Measurements from ENCODE around the gene DET1.
"Not testable (repeated sequence)": the region's sequence is repeated elsewhere in the genome, so short reads cannot be mapped to it uniquely, and the experiment has no call there.

Gene DET1

DNA sequence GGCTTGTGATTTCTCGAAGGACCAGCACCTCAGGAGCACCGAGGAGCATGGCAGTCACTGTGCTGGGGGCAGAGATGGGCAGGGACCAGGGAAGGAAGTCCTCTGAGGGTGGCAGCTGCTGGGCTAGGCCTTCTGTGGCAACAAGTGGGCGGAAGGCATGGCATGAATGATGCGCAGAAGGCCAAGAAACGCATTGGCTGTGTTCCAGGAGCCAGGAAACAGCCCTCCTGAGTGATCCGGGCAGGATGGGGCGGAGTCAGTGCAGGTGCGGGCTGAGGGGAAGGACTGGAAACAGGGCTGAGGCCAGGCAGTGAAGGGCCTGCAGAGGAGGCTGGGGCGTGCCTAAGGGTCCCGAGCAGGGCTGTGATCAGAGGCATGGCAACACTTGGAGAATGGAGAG, 55.3 kb downstream of the DET1 start:
- no peak for DNase-seq

DNA sequence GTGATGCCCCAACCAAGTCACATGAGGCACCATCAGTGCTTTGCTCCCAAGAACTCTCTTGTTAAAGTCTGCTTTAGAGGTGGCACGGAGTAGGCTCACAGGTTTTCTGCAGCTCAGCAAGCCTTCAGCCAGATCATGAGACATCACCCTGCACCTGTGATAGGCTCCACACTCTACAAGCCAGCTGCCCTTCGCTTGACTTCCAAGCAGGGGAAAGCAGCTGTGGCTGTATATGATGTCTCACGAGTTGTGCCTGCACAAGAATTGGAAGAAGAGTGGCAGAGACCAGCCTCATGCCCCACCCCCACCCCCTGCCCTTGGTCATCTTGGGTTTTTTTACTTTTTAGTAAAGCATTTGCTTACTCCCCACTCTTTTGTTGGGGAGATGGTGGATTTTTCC, 56.4 kb downstream of the DET1 start:
- no peak for DNase-seq

DNA sequence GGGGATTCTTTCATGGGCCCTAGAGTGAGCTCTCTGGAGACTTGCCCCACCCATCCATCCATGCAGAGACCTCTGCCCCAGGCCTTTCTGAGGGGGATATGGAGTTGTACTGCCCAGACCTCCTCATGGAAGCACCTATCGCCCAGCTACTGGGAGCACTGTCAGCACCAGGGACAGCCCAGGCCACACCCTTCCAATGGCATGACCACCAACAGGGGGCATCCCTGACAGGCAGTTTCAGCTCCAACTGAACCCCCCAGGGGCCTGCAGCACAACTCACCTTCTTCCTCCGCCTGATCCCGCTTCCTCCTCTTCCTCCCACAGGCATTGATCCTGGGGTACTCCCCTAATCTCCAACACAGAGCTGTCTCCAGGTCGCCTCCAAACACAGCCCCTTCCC, 57.2 kb downstream of the DET1 start:
- no peak for DNase-seq

DNA sequence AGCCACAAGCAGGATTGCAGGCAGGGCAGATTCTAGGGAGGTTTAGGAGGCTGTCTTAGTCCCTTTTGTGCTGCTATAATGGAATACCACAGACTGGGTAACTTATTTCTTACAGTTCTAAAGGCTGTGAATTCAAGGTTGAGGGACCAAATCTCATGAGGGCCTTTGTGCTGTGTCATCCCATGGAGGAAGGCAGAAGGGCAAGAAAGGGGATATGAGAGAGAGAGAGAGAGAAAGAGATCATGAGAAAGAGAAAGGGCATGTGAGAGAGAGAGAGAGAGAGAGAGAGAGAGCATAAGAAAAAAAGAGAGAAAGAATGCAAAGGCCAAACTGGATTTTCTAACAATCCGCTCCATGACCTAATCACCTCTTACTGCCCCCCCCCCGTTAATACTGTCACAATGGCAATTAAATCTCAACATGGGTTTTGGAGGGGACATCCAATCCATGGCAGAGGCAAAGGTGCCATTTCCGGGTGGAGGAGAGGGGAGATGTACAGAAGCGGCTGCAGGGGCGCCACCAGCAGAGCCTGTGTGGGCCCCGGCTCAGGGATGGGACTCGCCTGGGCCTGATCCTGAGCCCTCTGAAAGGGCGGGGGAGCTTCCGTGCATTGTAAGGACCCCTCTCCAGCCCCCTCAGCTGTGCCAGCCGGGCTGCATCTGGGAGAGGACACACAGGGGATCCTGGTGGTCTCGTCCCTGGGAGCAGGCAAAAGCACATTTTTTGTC, 58.5 kb downstream of the DET1 start:
- DNase-seq, result no peak

DNA sequence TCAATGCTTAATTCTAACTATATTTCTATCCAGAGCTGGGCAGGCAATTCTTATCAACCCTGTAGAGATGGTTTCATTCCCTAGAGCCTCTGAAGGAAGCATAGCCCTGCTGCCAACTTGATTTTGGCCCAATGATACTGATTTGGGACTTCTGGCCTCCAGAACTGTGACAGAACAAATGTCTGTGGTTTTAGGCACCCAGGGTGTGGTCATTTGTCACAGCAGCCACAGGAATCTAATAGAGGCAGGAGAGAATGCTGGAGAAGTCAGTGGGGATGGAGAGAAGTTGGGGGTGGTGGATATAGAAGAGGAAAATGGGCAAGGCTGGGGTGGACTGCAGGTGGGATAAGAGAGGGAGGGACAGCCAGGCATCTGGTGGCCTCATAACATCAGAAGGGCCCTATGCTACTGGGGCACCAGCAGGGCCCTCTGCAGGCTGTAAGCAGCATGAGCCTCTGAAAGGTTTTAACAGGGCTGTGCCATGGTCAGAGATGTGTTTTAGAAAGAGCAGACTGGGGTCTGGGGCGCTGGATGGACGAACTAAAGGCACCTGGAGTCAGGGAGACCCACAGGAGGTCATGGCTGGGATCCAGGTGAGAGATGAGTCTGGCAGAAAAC, 59.2 kb downstream of the DET1 start:
- DNase-seq, result no peak

DNA sequence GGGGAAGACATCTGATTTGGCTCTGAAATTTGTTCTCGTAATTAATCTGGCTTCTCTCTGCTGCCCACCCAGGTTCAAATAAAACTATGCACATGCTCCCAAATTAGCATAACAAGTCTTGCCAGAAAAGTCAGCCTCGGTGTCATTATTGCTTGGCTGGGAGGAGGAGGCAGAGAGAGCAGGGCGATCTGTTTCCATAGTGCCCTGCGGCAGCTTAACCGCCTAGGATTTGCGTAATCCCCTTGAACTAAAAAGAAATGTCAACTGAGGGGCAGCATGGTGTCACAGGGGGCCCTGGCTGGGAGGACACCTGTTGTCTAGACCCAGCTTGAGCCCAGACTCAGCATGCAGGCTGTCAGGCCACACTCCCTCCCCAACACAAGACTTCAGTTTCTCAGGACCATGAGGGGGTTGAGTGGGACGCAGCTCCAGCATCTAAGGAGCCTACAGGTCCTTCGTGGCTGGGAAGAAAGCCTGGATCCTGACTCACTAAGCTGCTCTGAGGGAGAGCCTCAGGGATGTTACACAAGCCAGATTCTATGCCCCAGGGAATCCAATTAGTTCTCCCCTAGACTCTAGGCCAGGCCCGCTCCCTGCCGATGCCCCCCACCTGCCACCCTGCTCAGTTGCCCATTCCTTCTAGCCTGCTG, 61.7 kb downstream of the DET1 start:
- DNase-seq, result no peak

DNA sequence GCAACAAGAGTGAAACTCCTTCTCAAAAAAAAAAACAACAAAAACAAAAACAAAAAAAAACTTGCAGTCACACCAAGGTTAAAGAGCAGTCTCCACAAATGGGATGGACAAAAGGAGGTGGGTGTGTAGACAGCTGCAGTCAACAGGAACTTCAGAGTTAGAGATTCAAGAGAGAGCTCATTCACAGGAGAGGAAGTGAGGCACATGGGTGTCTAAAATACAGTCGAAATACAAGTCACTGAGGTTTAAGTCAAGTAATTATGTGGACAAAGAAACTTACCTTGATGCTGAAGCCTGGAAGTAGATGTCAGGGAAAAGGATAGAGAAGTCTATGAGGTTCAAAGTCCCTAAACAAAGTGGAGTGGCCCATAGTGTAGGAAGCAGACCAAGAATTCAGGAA, 64.2 kb downstream of the DET1 start:
- DNase-seq, result no peak

DNA sequence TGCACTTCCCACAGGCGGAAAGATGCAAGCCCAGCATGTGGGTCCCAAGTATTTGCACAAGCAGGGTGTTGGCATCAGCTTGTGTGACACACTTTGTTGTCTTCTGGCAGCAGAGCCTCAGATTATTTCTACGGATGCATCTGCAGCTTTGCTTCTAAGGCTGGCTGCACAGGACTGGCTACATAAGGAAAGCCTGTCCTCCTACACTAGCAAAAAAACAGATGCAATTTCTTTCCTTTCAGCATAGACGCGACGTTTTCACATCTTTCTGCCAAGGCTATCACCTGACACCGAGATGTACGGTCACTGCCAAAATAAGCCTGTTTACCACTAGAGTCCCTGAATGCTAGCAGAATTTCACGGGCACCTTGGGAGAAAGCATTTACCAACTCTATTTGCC, 65.5 kb downstream of the DET1 start:
- DNase-seq, result no peak

DNA sequence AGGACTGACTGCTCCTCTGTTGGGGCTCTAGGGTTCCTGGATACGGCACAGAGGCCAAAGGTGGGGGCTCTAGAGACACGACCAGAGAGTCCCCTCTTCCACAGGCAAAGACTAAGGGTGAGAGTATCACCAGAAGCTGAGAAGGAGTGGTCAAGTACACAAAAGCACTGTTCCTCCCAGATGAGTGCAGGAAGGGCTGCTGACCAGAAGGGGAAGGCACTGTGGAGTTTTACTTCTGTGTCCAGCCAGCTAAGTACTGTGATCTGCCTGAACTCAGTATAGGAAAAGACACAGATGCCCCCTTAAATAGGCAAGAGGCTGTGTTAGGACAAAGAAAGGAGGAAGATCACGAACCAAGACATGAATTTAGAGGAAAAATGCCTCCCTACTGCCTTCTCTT, 67.3 kb downstream of the DET1 start:
- DNase-seq, result no peak

DNA sequence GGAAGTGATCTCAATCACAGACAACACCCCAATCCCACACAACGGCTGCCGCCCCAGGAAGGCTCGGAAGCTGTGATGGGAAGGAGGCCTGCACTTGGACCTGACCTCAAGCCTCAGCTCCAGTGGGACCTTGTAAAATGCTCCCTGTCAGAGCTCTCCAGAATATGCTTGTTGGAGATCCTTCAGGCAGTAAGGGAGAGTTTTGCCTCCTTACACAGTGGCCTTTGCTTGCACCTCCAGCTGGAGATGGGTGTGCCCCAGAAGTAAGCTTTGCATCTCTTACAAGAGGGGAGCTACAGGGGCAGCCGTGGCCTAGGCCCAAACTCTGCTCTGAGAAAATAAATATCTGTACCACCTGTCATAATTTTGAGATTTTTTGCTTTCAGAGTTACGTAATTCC, 68.6 kb downstream of the DET1 start:
- no peak for DNase-seq

DNA sequence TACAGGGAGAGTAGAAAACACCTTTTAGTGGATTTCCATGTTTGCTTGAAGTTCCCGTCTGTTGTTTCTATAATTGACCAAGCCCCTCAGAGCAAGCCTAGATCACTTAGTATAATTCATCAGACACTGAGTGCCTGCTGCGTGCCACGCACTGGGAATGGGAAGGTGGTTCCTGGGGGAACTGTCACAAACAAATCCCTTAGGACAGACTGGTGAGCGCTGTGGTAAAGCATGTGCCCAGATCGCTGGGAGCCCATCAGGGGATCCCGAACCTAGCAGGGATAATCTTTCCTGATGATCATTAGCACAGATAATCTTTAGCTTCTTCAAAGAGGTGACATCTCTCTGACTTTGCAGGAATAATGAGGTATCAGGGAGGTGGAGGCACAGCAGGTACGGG, 69.4 kb downstream of the DET1 start:
- DNase-seq, result no peak

DNA sequence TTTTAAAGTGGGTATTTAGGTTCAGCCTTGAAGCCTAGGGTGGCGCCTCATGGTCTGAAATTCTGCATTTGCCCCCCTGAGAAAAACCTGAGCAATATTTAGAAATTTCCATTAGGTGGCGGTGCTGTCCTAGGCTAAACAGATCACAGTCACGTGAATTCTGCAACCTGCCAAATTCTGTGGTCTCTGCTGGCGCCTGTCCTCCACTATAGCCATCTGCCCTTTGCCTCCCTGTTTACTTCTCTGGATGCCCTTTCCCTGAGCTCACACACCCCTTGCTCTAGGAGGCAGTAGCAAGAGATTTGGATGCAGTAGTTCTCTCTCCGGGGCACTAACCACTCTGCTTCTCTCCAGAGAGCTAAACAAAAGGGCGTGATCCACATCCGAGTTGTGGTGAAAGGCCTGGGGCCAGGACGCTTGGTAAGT, 69.8 kb downstream of the DET1 start:
- DNase-seq, result no peak

DNA sequence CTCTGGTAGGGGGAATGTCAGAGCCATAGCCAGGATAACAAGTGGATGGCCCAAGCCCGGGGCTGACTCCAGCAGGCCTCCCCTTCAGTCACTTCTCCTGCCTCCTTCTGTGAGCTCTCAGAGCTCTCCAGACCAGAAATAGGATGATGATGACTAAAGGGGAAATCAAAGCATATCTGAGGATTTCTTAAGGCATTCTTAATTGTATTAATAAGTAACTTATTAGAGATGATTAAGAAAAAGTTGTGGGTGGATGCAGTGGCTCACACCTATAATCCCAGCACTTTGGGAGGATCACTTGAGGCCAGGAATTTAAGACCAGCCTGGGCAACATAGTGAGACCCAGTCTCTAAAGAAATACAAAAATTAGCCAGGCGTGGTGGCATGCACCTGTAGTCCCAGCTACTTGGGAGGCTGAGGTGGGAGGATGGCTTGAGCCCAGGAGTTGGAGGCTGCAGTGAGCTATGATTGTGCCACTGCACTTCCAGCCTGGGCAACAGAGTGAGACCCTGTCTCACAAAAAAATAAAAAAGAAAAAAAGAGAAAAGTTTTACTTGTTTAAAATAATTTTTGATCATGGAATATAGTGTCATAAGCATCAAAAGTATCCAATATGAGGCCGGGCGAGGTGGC, 72.7 kb downstream of the DET1 start:
- not testable (repeated sequence) for DNase-seq

DNA sequence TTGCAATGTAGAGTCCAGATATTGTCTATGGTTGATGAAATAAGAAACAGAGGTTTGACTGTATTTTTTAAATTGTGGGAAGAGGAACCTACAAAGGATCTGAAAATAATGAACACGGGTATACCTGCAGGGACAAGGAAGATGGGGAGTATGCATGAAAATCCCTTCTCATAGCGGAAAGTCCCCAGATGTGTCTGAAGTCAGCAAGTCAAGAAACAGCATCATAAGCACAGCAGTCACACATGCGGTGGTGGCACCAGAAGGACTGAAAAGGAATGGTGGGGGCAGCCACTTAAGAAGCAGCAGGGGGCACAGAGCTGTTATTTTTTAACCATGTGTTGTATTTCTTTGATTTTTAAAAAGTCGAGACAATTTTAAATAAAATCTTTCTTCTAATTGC, 74.3 kb downstream of the DET1 start:
- DNase-seq, result no peak

DNA sequence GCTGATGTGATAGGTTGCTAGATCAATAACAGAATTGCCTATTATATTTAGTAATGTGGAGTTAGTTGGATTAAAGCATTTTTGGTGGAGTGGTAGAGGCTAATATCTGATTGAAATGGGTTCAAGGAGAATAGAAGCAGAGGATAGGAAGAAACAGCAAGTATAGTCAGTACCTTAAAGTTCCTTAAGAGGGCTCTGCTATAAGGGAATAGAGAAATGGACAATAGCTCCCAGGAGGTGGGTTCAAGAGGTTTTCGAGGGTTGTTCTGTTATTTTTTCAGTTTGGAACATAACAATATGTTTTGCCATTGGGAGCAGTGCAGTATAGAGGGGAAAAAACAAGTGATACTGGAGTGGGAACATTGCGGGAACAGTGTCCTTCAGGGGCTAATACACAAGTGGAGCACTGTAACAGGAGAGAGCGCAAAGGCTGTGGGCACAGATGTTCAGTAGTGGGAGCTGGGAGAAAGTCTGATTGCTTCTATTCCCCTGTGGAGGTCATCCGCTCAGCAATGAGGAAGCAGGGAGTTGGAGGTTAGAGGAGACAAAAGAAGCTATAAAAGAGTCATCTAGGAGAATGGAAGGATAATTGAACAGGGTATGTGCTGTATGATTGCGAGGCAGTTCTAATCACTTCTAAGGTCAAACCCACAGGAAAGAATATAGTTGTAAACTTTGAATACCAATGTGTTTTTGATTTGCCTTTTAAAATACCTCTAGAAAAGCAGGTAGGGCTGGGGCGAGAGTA, 75.7 kb downstream of the DET1 start:
- DNase-seq, result no peak

DNA sequence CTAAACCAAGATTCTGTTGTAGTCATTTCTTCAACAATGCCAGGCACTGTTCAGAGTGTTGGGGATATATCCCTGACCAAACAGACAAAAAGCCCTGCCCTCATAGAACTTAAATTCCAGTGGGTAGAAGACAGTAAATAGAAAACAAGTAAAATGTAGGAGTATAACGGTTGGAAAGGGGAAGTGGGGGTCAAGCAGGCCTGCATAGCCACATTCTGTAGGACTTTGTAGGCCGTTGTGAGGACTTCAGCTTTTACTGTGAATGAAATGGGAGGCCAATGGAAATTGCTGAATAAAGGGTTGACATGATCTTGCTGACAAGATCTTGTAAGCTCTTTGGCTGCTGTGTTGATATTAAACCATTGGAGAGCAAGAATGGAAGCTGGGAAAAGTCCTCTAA, 77.2 kb downstream of the DET1 start:
- no peak for DNase-seq

DNA sequence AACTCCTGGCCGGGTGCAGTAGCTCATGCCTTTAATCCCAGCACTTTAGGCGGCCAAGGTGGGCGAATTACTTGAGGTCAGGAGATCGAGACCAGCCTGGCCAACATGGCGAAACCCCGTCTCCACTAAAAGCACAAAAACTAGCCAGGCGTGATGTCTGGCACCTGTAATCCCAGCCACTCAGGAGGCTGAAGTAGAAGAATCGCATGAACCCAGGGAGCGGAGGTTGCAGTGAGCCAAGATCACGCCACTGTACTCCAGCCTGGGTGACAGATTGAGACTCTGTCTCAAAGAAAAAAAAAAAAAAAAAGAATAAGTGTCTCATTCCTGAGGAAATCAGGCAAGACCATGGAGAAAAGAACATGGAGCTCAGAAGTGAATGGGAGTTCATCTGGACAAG, 77.8 kb downstream of the DET1 start:
- DNase-seq, result not testable (repeated sequence)

DNA sequence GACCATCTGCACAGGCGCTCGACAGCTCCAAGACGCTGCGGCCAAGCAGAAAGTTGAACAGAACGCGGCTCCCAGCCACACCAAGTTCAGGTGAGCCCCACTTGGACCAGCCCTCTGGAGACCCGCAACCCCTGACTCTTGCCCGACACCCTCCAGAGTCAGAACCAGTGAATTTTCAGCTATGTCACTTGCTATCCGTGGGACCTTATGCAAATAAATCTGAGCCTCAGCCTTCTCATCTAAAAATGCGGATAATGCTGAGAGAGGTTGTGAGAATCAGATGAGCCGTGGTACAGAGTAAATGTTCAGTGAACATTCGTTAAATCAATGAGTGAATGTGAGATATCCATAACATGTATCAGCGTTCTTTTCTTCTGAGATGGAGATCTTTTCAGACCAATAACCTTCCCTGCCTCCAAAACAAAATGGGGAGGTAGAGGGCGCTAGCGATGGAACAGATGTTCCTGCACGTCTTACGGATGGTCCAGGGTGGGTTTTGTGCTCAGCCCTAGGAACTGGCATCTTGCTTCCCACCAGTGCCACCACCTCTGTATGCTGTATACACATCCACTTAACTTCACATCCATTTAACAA, 78.4 kb downstream of the DET1 start:
- DNase-seq, result no peak

DNA sequence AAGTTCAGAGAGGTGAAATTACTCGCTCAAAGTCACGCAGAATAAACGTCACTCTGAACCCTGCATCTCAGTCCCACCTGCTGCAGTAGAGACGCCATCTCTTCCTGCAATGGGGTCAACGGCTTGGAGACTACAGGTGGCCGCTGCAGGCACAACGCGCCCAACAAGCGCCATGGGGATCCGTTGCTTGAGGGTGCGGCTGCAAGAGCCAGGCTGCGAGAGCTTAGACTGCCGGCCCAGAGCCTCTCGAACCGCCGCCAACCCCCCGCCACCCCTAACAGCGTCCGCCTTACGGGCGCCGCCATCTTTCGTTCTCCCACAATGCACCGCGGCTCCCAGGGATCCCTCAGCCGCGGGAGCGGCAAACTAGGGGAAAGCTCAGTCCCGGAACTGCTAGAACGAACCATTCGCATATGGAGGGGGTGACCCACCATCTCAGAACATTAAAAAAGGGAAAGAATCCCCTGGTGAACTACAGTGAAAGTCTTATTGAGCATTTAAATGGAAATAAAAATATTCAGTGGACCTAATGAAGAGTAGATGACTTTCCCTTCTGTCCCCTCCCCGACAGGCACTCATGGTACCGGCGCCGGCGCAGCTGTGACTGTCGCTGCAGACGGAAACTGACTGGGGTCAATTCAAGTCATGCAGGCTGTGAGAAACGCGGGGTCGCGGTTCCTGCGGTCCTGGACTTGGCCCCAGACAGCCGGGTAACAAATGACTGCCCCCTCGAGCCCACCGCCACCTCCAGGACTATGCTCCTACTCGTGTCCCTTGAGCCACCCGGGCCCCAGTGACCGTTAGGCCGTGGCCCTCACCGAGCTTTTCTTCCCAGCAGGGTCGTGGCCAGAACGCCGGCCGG, 79.2 kb downstream of the DET1 start, which contains the start of the genes MRPL46 and MRPS11:
Gene MRPL46, minus strand, starts transcription at position 316 of the 862 bp plus-strand sequence. Its CDS starts 11 bp downstream, at position 305.
Gene MRPS11, plus strand, starts transcription at position 636 of the 862 bp plus-strand sequence. Its CDS starts 10 bp downstream, at position 646.
- peak; percentile 83 for DNase-seq

DNA sequence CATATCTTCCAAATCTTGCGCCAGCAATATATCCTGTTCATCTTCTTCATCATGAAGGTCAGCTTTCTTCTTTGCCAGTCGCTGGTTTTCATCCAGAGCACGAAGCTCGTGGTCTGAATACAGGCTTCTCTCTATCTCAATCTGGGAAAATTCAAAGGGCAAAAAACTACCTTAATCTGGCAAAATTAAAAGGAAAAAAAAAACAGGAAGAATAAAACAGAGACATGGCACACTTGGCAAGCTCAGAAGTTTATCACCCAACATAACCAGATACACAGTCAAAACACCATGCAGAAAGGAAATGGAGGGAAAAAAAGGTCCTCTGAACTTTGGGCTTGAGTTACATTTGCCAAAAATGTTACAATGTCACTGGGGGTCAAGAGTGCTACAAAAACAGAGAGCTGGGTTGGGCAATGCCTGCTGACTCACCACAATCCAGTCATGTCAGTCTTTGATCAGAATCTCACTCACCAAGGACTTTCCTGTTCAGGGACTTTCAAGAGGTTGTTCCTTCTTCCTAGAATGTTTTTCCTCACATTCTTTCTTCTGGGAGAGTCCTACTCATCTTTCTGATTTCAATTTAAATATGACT, 80.8 kb downstream of the DET1 start:
- no peak for DNase-seq
